ENCODE results near the gene HAS3.

- no peak for TF ChIP-seq POLR2A (IDR thresholded peaks at IDR 0.05)
- no peak for TF ChIP-seq CTCF (IDR thresholded peaks at IDR 0.05)
- TF ChIP-seq EP300 (IDR thresholded peaks at IDR 0.05) = no peak
These were observed 5.3 kb upstream of the HAS3 start for GRCh38 chr16:69100071-69100691.

Measured in stomach (tissue), 4 donors.